Endothelial cell of umbilical vein (primary cell): ENCODE results near the gene PROZ. TPM values are rescaled to one million over a fixed set of nuclear protein-coding genes. Genes with fewer than 3 reads are reported as not detected.

Source experiments
- BruUV-seq: library from RNA; stranded (reverse); fragments of 400-500 nt; replicated peaks from 2 replicates; lab custom pipeline; 2021; lab: Mats Ljungman, UMichigan
- CTCF ChIA-PET: fragments of 300-600, 350-600 bp; sonication (Branson Sonifier 250); formaldehyde crosslinking; loops from one replicate; lab custom pipeline; 2021; ENCODE audit warnings: antibody characterized with exemption, inconsistent platforms; lab: Charles Lee
- POLR2A ChIA-PET: fragments of 300-600, 350-600 bp; sonication (Branson Sonifier 250); formaldehyde crosslinking; loops from one replicate; lab custom pipeline; 2021; ENCODE audit warnings: antibody characterized with exemption, inconsistent platforms; lab: Charles Lee
- DNase-seq: peaks from one replicate; pipeline ENCODE4 v3.0.0-alpha.2; 2011; ENCODE audit warnings: low read depth, low spot score
- FAIRE-seq: peaks from 2 replicates; lab custom pipeline; 2011; peaks lifted over from hg19 to GRCh38; lab: Jason Lieb, UNC
- H2AFZ ChIP-seq: 2 replicates; pipeline ENCODE4 v1.6.0; 2012; ENCODE audit warnings: low read depth, low read length, control low read depth, inconsistent platforms
- H3K27ac ChIP-seq: 2 replicates; pipeline ENCODE4 v1.5.1; 2011; ENCODE audit warnings: low read depth, mild to moderate bottlenecking, control low read depth, low read length, moderate library complexity; ENCODE audit not compliant: insufficient read depth
- H3K27me3 ChIP-seq, 2 experiments: 2 replicates each; pipeline versions ENCODE4 v1.6.0 to v1.6.1; 2011; ENCODE audit warnings: low read length in 2 of 2, mixed read lengths in 1 of 2; ENCODE audit not compliant: control insufficient read depth in 2 of 2, insufficient read depth in 2 of 2
- H3K36me3 ChIP-seq, 2 experiments: 2 replicates in 1 of 2; 3 replicates in 1 of 2; pipeline ENCODE4 v1.5.1; 2011; ENCODE audit warnings: low read length in 2 of 2, mild to moderate bottlenecking in 1 of 2, moderate library complexity in 1 of 2; ENCODE audit not compliant: control insufficient read depth in 2 of 2, insufficient read depth in 2 of 2; ENCODE audit errors: extremely low read depth in 1 of 2
- H3K4me1 ChIP-seq: 3 replicates; pipeline ENCODE4 v1.5.1; 2011; ENCODE audit warnings: mild to moderate bottlenecking, low read length; ENCODE audit not compliant: control insufficient read depth, insufficient read depth; ENCODE audit errors: extremely low read depth
- H3K4me2 ChIP-seq: 2 replicates; pipeline ENCODE4 v1.6.1; 2011; ENCODE audit warnings: low read length, control low read depth, mixed read lengths; ENCODE audit not compliant: insufficient read depth
- H3K4me3 ChIP-seq, 3 experiments: fragments of 200-600 bp in 1 of 3; sonication (generic), shearing (Covaris generic) in 1 of 3; replicated peaks in 1 of 3; 2 replicates each; pipeline ENCODE4 v1.5.1; 2011 to 2016; ENCODE audit warnings: control low read depth in 3 of 3, low read length in 3 of 3, mild to moderate bottlenecking in 2 of 3, inconsistent platforms in 1 of 3, low read depth in 1 of 3, moderate library complexity in 1 of 3; ENCODE audit not compliant: insufficient read depth in 1 of 3
- H3K79me2 ChIP-seq: 2 replicates; pipeline ENCODE4 v1.6.0; 2012; ENCODE audit warnings: low read length, inconsistent platforms; ENCODE audit not compliant: control insufficient read depth, insufficient read depth
- H3K9ac ChIP-seq: replicated peaks from 2 replicates; pipeline ENCODE3; 2011; ENCODE audit warnings: low read length, control low read depth; ENCODE audit not compliant: insufficient read depth; ENCODE audit errors: extremely low read depth
- H3K9me1 ChIP-seq: replicated peaks from 3 replicates; pipeline ENCODE4 v1.6.0; 2011; ENCODE audit warnings: mild to moderate bottlenecking, low read length; ENCODE audit not compliant: control insufficient read depth, insufficient read depth; ENCODE audit errors: extremely low read depth
- H3K9me3 ChIP-seq: replicated peaks from 2 replicates; pipeline ENCODE4 v1.5.1; 2012; ENCODE audit warnings: low read length, inconsistent platforms; ENCODE audit not compliant: control insufficient read depth, insufficient read depth
- H4K20me1 ChIP-seq: replicated peaks from 2 replicates; pipeline ENCODE3; 2011; ENCODE audit warnings: mild to moderate bottlenecking, low read length; ENCODE audit not compliant: control insufficient read depth, insufficient read depth; ENCODE audit errors: extremely low read depth
- EZH2 ChIP-seq: IDR thresholded peaks from 2 replicates; pipeline ENCODE4 v1.6.1; 2012; ENCODE audit warnings: borderline replicate concordance, low read depth, mild to moderate bottlenecking, moderate library complexity, low read length, inconsistent platforms; ENCODE audit not compliant: severe bottlenecking
- FOS ChIP-seq: IDR thresholded peaks from 2 replicates; pipeline ENCODE4 v1.6.1; 2011; ENCODE audit warnings: mild to moderate bottlenecking, low read length, moderate library complexity, borderline replicate concordance; ENCODE audit not compliant: insufficient read depth
- GATA2 ChIP-seq: IDR thresholded peaks from 2 replicates; pipeline ENCODE4 v1.7.0; 2011; ENCODE audit warnings: low read depth, mild to moderate bottlenecking, moderate library complexity, mixed read lengths, low read length; ENCODE audit not compliant: insufficient read length, insufficient read depth
- JUN ChIP-seq: IDR thresholded peaks from 2 replicates; pipeline ENCODE4 v1.6.1; 2011; ENCODE audit warnings: borderline replicate concordance, low read depth; ENCODE audit not compliant: insufficient read length, insufficient read depth
- MYC ChIP-seq: IDR thresholded peaks from one replicate; pipeline ENCODE4 v1.6.1; 2011; ENCODE audit warnings: mild to moderate bottlenecking, low read depth, low read length
- POLR2A ChIP-seq: IDR thresholded peaks from 2 replicates; pipeline ENCODE4 v1.6.1; 2012; ENCODE audit warnings: low read depth, mild to moderate bottlenecking, control low read depth, low read length
- POLR2AphosphoS5 ChIP-seq: IDR thresholded peaks from 2 replicates; pipeline ENCODE4 v1.6.1; 2012; ENCODE audit warnings: low read depth, mild to moderate bottlenecking, control low read depth, low read length, moderate library complexity; ENCODE audit not compliant: insufficient read depth
- dilution Hi-C: fragments of 300-500 bp; cut with MboI; formaldehyde crosslinking; loops from one replicate; pipeline ENCODE4 v1.15.0; 2019; ENCODE audit warnings: low sequenced_read_pairs; ENCODE audit not compliant: extremely low pct_ligation_motif_present
- intact Hi-C: fragments of 100-400 bp; cut with micrococcal nuclease; formaldehyde crosslinking; loops from one replicate; pipeline ENCODE4 v1.10.0; 2022
- polyA plus RNA-seq, 4 experiments: library from polyadenylated mRNA; depleted of rRNA in 3 of 4; stranded (reverse) in 3 of 4; unstranded in 1 of 4; fragments of >200 nt; gene quantifications; 2 replicates each; pipeline versions ENCODE4 v1.2.1 to v1.2.3, GENCODE V29; 2011 to 2012; ENCODE audit warnings: missing spikeins in 1 of 4
- total RNA-seq: library from RNA; stranded (reverse); gene quantifications from 2 replicates; pipeline ENCODE4 v1.2.3, GENCODE V29; 2021
- TF ChIP-seq, protein P1 (sequence below): IDR thresholded peaks from 2 replicates; pipeline ENCODE4 v1.6.1; 2011; ENCODE audit not compliant: insufficient read depth, insufficient read length
- TF ChIP-seq, protein P2 (sequence below), 2 donors: IDR thresholded peaks; 1 replicate in 1 of 2; 2 replicates in 1 of 2; pipeline ENCODE4 v1.5.1; 2011; ENCODE audit warnings: low read length in 2 of 2, mild to moderate bottlenecking in 2 of 2, moderate library complexity in 2 of 2, control low read depth in 1 of 2, inconsistent platforms in 1 of 2, low read depth in 1 of 2; ENCODE audit not compliant: insufficient read depth in 1 of 2; ENCODE audit errors: extremely low read depth in 1 of 2

PROZ gene
- total and polyA plus RNA-seq, 2 donors (not counting 3 experiments of a cell fraction or from before 2014, with no cell fraction given): not detected

DNA sequence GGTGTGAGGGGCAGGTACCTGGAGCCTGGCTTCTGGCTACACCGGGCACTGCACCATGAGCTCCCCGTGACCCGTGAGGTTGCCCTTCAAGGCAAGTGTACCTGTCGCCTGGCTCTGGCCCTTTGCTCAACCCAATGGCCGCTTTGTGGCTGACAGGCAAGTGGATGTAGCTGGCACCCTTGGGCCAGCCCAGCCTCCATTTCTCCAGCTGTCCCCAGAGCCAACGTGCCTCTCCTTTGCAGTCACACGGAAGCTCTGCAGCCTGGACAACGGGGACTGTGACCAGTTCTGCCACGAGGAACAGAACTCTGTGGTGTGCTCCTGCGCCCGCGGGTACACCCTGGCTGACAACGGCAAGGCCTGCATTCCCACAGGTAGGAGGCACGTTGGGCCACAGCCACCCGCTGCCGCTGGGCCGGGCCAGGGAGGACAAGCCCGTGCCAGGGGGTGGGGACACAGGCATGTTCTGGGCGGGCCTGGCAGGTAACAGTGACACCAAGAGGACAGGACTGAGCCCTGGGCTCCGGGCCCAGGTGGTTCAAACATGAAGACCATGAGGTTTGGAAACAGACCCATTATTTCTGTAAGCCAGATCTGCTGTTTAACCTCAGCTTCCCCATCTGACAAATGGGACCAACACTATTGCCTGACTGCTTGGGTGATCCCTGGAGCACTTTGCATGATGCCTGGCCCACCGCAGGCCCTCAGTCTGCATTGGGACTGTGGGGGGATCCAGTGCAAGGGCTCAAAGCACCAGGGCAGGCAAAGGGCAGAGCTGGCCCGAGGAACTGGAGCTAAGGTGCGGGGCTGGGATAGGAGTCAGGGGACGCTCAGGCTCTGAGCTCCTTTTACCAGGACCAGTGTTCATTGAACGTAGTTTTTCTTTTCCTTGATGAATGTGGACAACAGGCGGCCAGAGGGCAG lies 17.5 kb upstream of the PROZ start:
- no peak overlapping the region for H3K4me2 ChIP-seq
- no peak overlapping the region for H3K4me3 ChIP-seq
- H3K9me1 ChIP-seq: no peaks in the 10 kb centered on the region
- no peaks in the 10 kb centered on the region for H3K4me1 ChIP-seq
- DNase-seq (no peak), FAIRE-seq (no peak)
- no peak overlapping the region for H2AFZ ChIP-seq
- H3K27me3 ChIP-seq: peaks cover 9% of the 10 kb centered on the region in 2 experiments
- H3K9me3 ChIP-seq: no peaks in the 10 kb centered on the region
- H3K79me2 ChIP-seq: no peaks in the 10 kb centered on the region
- CTCF ChIA-PET: no interaction called here
- POLR2A ChIA-PET: no interaction called here
- dilution Hi-C loops (no loop called here), intact Hi-C loops (no loop called here)
- no peak for TF ChIP-seq MYC
- TF ChIP-seq POLR2AphosphoS5: no peak
- no peak for TF ChIP-seq EZH2
- TF ChIP-seq, protein P1, sequence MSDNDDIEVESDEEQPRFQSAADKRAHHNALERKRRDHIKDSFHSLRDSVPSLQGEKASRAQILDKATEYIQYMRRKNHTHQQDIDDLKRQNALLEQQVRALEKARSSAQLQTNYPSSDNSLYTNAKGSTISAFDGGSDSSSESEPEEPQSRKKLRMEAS: no peak
- no peak for TF ChIP-seq FOS
- no peak for TF ChIP-seq POLR2A
- TF ChIP-seq, protein P2, sequence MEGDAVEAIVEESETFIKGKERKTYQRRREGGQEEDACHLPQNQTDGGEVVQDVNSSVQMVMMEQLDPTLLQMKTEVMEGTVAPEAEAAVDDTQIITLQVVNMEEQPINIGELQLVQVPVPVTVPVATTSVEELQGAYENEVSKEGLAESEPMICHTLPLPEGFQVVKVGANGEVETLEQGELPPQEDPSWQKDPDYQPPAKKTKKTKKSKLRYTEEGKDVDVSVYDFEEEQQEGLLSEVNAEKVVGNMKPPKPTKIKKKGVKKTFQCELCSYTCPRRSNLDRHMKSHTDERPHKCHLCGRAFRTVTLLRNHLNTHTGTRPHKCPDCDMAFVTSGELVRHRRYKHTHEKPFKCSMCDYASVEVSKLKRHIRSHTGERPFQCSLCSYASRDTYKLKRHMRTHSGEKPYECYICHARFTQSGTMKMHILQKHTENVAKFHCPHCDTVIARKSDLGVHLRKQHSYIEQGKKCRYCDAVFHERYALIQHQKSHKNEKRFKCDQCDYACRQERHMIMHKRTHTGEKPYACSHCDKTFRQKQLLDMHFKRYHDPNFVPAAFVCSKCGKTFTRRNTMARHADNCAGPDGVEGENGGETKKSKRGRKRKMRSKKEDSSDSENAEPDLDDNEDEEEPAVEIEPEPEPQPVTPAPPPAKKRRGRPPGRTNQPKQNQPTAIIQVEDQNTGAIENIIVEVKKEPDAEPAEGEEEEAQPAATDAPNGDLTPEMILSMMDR (IDR thresholded peaks at IDR 0.05; ENCODE audit: extremely low read depth in 1 of 2, insufficient read depth in 1 of 2, low read depth in 1 of 2, low read length in 2 of 2): no peak
- TF ChIP-seq JUN: no peak
- TF ChIP-seq GATA2: no peak
- no peak overlapping the region for H3K9ac ChIP-seq
- H3K27ac ChIP-seq: no peak overlapping the region
- BruUV-seq: no TSS peak
- H3K36me3 ChIP-seq: no peaks in the 10 kb centered on the region
- H4K20me1 ChIP-seq: no peaks in the 10 kb centered on the region
